GM18508 (cell line): ENCODE data around the gene RND3.

Source experiments
- ATAC-seq: cut with Tn5 transposase; IDR thresholded peaks from one replicate; pipeline ENCODE4 v1.9.1; 2021; ENCODE audit warnings: moderate number of reproducible peaks; ENCODE audit not compliant: insufficient read depth, unreplicated experiment

Gene RND3

GRCh38 chr2:150445398-150445797 lies 42.1 kb downstream of the RND3 start:
- ATAC-seq: no peak

GRCh38 chr2:150442484-150442883 lies 45.0 kb downstream of the RND3 start:
- ATAC-seq: no peak

- ATAC-seq: no peak
These were observed 45.7 kb downstream of the RND3 start for GRCh38 chr2:150441784-150442183.

- no peak for ATAC-seq
These were observed 46.2 kb downstream of the RND3 start for GRCh38 chr2:150441226-150441625.

- ATAC-seq: no peak
These were observed 48.8 kb downstream of the RND3 start for GRCh38 chr2:150438654-150439053.

- ATAC-seq: no peak
These were observed 49.4 kb downstream of the RND3 start for GRCh38 chr2:150438041-150438440.

- no peak for ATAC-seq
These were observed 55.2 kb downstream of the RND3 start for GRCh38 chr2:150432312-150432625.

GRCh38 chr2:150431561-150432311 lies 55.7 kb downstream of the RND3 start:
- ATAC-seq: no peak

GRCh38 chr2:150429384-150429961 lies 58.0 kb downstream of the RND3 start:
- no peak for ATAC-seq

- ATAC-seq: no peak
These were observed 58.8 kb downstream of the RND3 start for GRCh38 chr2:150428641-150429040.

- no peak for ATAC-seq
These were observed 60.2 kb downstream of the RND3 start for GRCh38 chr2:150427298-150427697.

GRCh38 chr2:150426724-150427123 lies 60.7 kb downstream of the RND3 start:
- ATAC-seq: no peak

GRCh38 chr2:150426315-150426714 lies 61.2 kb downstream of the RND3 start:
- no peak for ATAC-seq

GRCh38 chr2:150425121-150425955 lies 62.1 kb downstream of the RND3 start:
- no peak for ATAC-seq

- no peak for ATAC-seq
These were observed 63.1 kb downstream of the RND3 start for GRCh38 chr2:150424406-150424805.

GRCh38 chr2:150421126-150421651 lies 66.3 kb downstream of the RND3 start:
- no peak for ATAC-seq

- no peak for ATAC-seq
These were observed 68.6 kb downstream of the RND3 start for GRCh38 chr2:150418916-150419315.
